WTC11 (cell line): ENCODE measurements around the gene FEM1A.

Experiments
- CREB1 ChIP-seq: sonication (generic); formaldehyde crosslinking; IDR thresholded peaks from 2 replicates; pipeline ENCODE4 v1.8.0; 2023; ENCODE audit warnings: mild to moderate bottlenecking, missing genetic modification reagents
- NFE2L1 ChIP-seq: sonication (generic); formaldehyde crosslinking; IDR thresholded peaks from 2 replicates; pipeline ENCODE4 v1.8.1; 2023; ENCODE audit warnings: missing genetic modification reagents
- NR2C2 ChIP-seq: sonication (generic); formaldehyde crosslinking; IDR thresholded peaks from 2 replicates; pipeline ENCODE4 v1.8.0; 2022; ENCODE audit warnings: mild to moderate bottlenecking, missing genetic modification reagents
- RELA ChIP-seq: sonication (generic); formaldehyde crosslinking; IDR thresholded peaks from 2 replicates; pipeline ENCODE4 v1.8.1; 2022; ENCODE audit warnings: missing genetic modification reagents, mild to moderate bottlenecking, borderline replicate concordance
- ZNF263 ChIP-seq: sonication (generic); formaldehyde crosslinking; IDR thresholded peaks from 2 replicates; pipeline ENCODE4 v1.8.1; 2022; ENCODE audit warnings: low read depth, mild to moderate bottlenecking, moderate library complexity, missing genetic modification reagents
- TF ChIP-seq, protein P1 (sequence below): fragments of 200-600 bp; IDR thresholded peaks from 2 replicates; pipeline ENCODE4 v1.8.0; 2022; ENCODE audit warnings: antibody characterized with exemption

DNA sequence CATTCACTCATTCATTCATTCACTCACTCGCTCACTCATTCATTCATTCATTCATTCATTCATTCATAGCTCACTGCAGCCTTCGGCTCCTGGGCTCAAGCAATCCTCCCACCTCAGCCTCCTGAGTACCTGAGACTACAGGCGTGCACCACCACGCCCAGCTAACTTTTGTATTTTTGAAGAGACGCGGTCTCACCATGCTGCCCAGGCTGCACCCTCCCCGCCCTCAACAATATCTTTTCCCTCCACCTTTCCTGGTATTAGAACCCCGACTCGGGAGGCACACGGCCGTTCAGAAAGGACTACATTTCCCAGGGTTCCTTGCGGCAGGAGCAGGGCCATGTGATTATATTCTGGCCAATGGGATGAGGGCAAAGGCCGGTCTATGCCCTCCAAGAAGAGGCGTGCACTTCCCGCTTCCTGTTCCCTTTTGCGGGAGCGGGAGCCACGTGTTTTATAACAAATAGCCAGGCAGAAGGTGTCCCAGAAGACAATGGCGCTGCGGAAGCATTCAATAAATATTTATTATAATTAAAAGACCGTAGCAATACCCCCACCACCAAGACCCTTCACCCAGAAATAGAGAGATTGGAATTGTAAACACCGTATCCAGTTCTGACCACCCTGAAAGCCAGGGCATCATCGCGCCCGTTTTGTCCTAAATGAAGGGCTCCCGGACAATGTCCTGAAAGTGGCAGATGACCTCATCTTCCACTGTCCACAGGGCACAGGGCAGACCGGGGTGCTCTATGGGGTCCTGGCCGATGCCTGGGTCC, 24.1 kb downstream of the FEM1A start:
- TF ChIP-seq, protein P1, sequence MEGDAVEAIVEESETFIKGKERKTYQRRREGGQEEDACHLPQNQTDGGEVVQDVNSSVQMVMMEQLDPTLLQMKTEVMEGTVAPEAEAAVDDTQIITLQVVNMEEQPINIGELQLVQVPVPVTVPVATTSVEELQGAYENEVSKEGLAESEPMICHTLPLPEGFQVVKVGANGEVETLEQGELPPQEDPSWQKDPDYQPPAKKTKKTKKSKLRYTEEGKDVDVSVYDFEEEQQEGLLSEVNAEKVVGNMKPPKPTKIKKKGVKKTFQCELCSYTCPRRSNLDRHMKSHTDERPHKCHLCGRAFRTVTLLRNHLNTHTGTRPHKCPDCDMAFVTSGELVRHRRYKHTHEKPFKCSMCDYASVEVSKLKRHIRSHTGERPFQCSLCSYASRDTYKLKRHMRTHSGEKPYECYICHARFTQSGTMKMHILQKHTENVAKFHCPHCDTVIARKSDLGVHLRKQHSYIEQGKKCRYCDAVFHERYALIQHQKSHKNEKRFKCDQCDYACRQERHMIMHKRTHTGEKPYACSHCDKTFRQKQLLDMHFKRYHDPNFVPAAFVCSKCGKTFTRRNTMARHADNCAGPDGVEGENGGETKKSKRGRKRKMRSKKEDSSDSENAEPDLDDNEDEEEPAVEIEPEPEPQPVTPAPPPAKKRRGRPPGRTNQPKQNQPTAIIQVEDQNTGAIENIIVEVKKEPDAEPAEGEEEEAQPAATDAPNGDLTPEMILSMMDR: no peak
- no peak; the same call in 1 of the 2 replicates for TF ChIP-seq NFE2L1
- no peak for TF ChIP-seq CREB1 (CRISPR knock-in tag)
- TF ChIP-seq RELA (CRISPR knock-in tag): no peak
- no peak for TF ChIP-seq ZNF263
- TF ChIP-seq NR2C2 (CRISPR knock-in tag): peak; percentile 29; the same call in 1 of the 2 replicates
